GM23338 (cell line): Measurements from ENCODE around the gene CHST11. TPM values are rescaled to one million over a fixed set of nuclear protein-coding genes. Genes with fewer than 3 reads are reported as not detected.

Experiments
- ATAC-seq: fragments of 200-7000 bp; cut with Tn5 transposase; 3 replicates; pipeline ENCODE4 v1.9.1; 2020
- DNase-seq: peaks from one replicate; pipeline ENCODE4 v3.0.0-alpha.2; 2015; ENCODE audit warnings: low spot score
- H2AFZ ChIP-seq: fragments of 200-600 bp; sonication (generic); 2 replicates; pipeline ENCODE4 v1.8.0; 2016; ENCODE audit warnings: antibody characterized with exemption, mild to moderate bottlenecking, moderate library complexity
- H3F3A ChIP-seq: fragments of 200-600 bp; sonication (generic); replicated peaks from 2 replicates; pipeline ENCODE4 v1.8.0; 2017; ENCODE audit warnings: antibody characterized with exemption, mixed run types, low read depth
- H3K27ac ChIP-seq: fragments of 200-600 bp; sonication (generic); 2 replicates; pipeline ENCODE4 v1.6.1; 2016; ENCODE audit warnings: low read depth
- H3K27me3 ChIP-seq: fragments of 200-600 bp; sonication (generic); 2 replicates; pipeline ENCODE4 v1.8.0; 2016; ENCODE audit warnings: mild to moderate bottlenecking, mixed run types, moderate library complexity; ENCODE audit not compliant: insufficient read depth
- H3K36me3 ChIP-seq: fragments of 200-600 bp; sonication (generic); 2 replicates; pipeline ENCODE4 v1.8.0; 2016; ENCODE audit warnings: mild to moderate bottlenecking; ENCODE audit not compliant: insufficient read depth
- H3K4me1 ChIP-seq: fragments of 200-600 bp; sonication (generic); 2 replicates; pipeline ENCODE4 v1.8.0; 2016; ENCODE audit warnings: mild to moderate bottlenecking, moderate library complexity; ENCODE audit not compliant: insufficient read depth
- H3K4me2 ChIP-seq: fragments of 200-600 bp; sonication (generic); 2 replicates; pipeline ENCODE4 v1.7.1; 2017; ENCODE audit warnings: mixed run types
- H3K4me3 ChIP-seq: fragments of 200-600 bp; sonication (generic); 2 replicates; pipeline ENCODE4 v1.6.1; 2016; ENCODE audit warnings: mixed run types
- H3K79me2 ChIP-seq: fragments of 200-600 bp; sonication (generic); replicated peaks from 2 replicates; pipeline ENCODE4 v1.8.0; 2017; ENCODE audit warnings: mild to moderate bottlenecking; ENCODE audit not compliant: insufficient read depth
- H3K9me2 ChIP-seq: fragments of 200-600 bp; sonication (generic); 2 replicates; pipeline ENCODE4 v1.8.0; 2017; ENCODE audit not compliant: insufficient read depth
- H4K20me1 ChIP-seq: fragments of 200-600 bp; sonication (generic); replicated peaks from 2 replicates; pipeline ENCODE4 v1.8.0; 2017; ENCODE audit warnings: mild to moderate bottlenecking; ENCODE audit not compliant: insufficient read depth
- H3K27ac Mint-ChIP-seq: 2 replicates; pipeline ENCODE4 v1.8.0; 2020; ENCODE audit warnings: inconsistent platforms, mild to moderate bottlenecking, moderate library complexity, mixed read lengths
- H3K27me3 Mint-ChIP-seq: 3 replicates; pipeline ENCODE4 v1.8.0; 2022; ENCODE audit warnings: low read depth, mild to moderate bottlenecking, moderate library complexity, mixed read lengths, inconsistent platforms; ENCODE audit not compliant: insufficient read depth, poor library complexity
- H3K36me3 Mint-ChIP-seq: 3 replicates; pipeline ENCODE4 v1.8.0; 2021; ENCODE audit warnings: low read depth, mild to moderate bottlenecking, inconsistent platforms, moderate library complexity, mixed read lengths
- H3K4me1 Mint-ChIP-seq: 3 replicates; pipeline ENCODE4 v1.8.0; 2020; ENCODE audit warnings: mild to moderate bottlenecking, inconsistent platforms, mixed read lengths
- H3K4me3 Mint-ChIP-seq: 3 replicates; pipeline ENCODE4 v1.8.0; 2021; ENCODE audit warnings: moderate library complexity, mild to moderate bottlenecking, inconsistent platforms, mixed read lengths
- H3K9me3 Mint-ChIP-seq: 3 replicates; pipeline ENCODE4 v1.8.0; 2020; ENCODE audit warnings: moderate library complexity, mild to moderate bottlenecking, inconsistent platforms, mixed read lengths
- CREB1 ChIP-seq: fragments of 250-450 bp; sonication (Bioruptor Pico); IDR thresholded peaks from 2 replicates; pipeline ENCODE4 v1.5.0; 2020; ENCODE audit warnings: low read depth, mild to moderate bottlenecking, moderate library complexity
- EZH2 ChIP-seq: fragments of 200-600 bp; sonication (generic); IDR thresholded peaks from one replicate; pipeline ENCODE4 v1.8.0; 2017; ENCODE audit warnings: antibody characterized with exemption, mild to moderate bottlenecking, low read depth; ENCODE audit not compliant: unreplicated experiment
- EZH2phosphoT487 ChIP-seq: fragments of 200-600 bp; sonication (generic); IDR thresholded peaks from one replicate; pipeline ENCODE4 v1.8.1; 2018; ENCODE audit warnings: antibody characterized with exemption; ENCODE audit not compliant: unreplicated experiment
- JUNB ChIP-seq: IDR thresholded peaks from one replicate; pipeline ENCODE4 v1.6.1; 2016; ENCODE audit warnings: antibody characterized with exemption; ENCODE audit not compliant: unreplicated experiment
- NANOG ChIP-seq: IDR thresholded peaks from 2 replicates; pipeline ENCODE4 v1.6.1; 2016; ENCODE audit warnings: antibody characterized with exemption, borderline replicate concordance
- POLR2AphosphoS5 ChIP-seq: IDR thresholded peaks from 2 replicates; pipeline ENCODE4 v1.6.1; 2016; ENCODE audit warnings: antibody characterized with exemption, low read depth
- STAT1 ChIP-seq: IDR thresholded peaks from one replicate; pipeline ENCODE4 v1.6.1; 2016; ENCODE audit warnings: antibody characterized with exemption; ENCODE audit not compliant: unreplicated experiment
- ZNF331 ChIP-seq: fragments of 250-450 bp; sonication (Bioruptor Pico); IDR thresholded peaks from 2 replicates; pipeline ENCODE4 v1.5.0; 2020; ENCODE audit warnings: low read depth, mild to moderate bottlenecking, moderate library complexity
- polyA plus RNA-seq: library from polyadenylated mRNA; unstranded; fragments of >200 nt; fragmentation: Nextera tagmentation; extraction: Ambion mirVana; gene quantifications from 2 replicates; pipeline ENCODE4 v1.2.1, GENCODE V29; 2016
- total RNA-seq: library from RNA; depleted of rRNA; stranded (reverse); fragments of >200 nt; shearing (Covaris generic); gene quantifications from 2 replicates; pipeline ENCODE4 v1.2.3, GENCODE V29; 2014
- TF ChIP-seq, protein P1 (sequence below): IDR thresholded peaks from 2 replicates; pipeline ENCODE4 v1.6.1; 2016; ENCODE audit warnings: antibody characterized with exemption
- TF ChIP-seq, protein P2 (sequence below): IDR thresholded peaks from one replicate; pipeline ENCODE4 v1.6.1; 2018; ENCODE audit warnings: antibody characterized with exemption; ENCODE audit not compliant: unreplicated experiment
- TF ChIP-seq, protein P3 (sequence below): fragments of 250-450 bp; sonication (Bioruptor Pico); IDR thresholded peaks from 2 replicates; pipeline ENCODE4 v1.5.0; 2020; ENCODE audit warnings: mild to moderate bottlenecking, moderate library complexity
- TF ChIP-seq, protein P4 (sequence below), 2 experiments: fragments of 200-600 bp in 1 of 2; sonication (generic) in 1 of 2; conservative IDR thresholded peaks; 2 replicates each; pipeline versions ENCODE4 v1.5.1 to v1.6.1; 2016 to 2017; ENCODE audit warnings: antibody characterized with exemption in 2 of 2, low read depth in 2 of 2, mild to moderate bottlenecking in 2 of 2, moderate library complexity in 1 of 2

CHST11 gene
- total and polyA plus RNA-seq, 2 experiments from 2014 or later, result 7.7 to 25.7 TPM

DNA sequence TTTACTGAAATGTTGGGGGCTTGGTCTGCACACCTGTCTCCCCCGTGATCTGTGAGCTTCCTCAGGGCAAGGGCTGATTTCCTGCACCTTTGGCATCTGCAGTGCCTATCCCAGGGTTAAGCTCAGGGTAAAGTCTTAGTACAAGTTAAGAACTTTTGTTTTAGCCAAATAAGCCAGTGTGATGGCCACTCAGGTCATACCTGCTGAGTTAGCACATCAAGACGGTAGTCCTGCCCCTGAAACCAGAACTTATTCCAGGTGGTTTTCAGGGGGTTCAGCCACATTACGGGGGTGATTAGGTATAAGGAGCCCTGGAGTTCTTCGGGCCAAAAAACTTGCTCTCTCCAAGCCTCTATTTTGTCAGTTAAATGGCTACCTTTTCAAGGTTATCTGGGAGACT, 21.6 kb upstream of the CHST11 start (continued):
- TF ChIP-seq NANOG, result no peak
- TF ChIP-seq, protein P1, sequence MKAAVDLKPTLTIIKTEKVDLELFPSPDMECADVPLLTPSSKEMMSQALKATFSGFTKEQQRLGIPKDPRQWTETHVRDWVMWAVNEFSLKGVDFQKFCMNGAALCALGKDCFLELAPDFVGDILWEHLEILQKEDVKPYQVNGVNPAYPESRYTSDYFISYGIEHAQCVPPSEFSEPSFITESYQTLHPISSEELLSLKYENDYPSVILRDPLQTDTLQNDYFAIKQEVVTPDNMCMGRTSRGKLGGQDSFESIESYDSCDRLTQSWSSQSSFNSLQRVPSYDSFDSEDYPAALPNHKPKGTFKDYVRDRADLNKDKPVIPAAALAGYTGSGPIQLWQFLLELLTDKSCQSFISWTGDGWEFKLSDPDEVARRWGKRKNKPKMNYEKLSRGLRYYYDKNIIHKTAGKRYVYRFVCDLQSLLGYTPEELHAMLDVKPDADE, result no peak

DNA sequence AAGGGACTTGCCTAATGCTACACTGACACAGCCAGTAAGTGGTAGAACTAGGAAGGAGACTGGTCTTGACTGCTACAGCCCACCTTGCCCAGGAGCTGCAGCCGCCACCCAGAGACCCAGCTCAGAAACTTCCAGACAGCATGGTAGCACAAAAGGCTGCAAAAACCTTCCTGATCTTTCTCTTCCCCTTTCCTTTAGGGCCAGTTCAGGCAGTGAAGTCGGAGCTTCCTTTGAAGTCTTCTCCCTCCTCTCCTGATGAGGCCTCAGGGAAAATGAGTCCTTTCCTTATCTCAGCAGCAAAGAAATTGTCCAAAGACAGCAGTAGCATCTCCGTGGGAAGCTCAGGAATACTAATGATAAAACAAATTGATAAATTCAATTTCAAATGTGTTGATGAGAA, 21.0 kb upstream of the CHST11 start:
- Mint-ChIP-seq H3K36me3 (no peaks in the 10 kb centered on the region), H3K9me3 (no peaks in the 10 kb centered on the region), H3K27me3 (peaks cover 2% of the 10 kb centered on the region), H3K4me3 (no peak overlapping the region), H3K4me1 (no peaks in the 10 kb centered on the region), H3K27ac (no peak overlapping the region)
- no peak overlapping the region for H3K4me3 ChIP-seq
- no peaks in the 10 kb centered on the region for H3F3A ChIP-seq
- H3K9me2 ChIP-seq, result no peaks in the 10 kb centered on the region
- H3K27me3 ChIP-seq, result no peaks in the 10 kb centered on the region
- H2AFZ ChIP-seq, result no peak overlapping the region
- no peak for DNase-seq
- H3K4me1 ChIP-seq, result no peaks in the 10 kb centered on the region
- no peak overlapping the region for H3K27ac ChIP-seq
- ATAC-seq, result no peak
- H3K36me3 ChIP-seq, result no peaks in the 10 kb centered on the region
- H3K4me2 ChIP-seq, result no peak overlapping the region
- no peaks in the 10 kb centered on the region for H4K20me1 ChIP-seq
- no peaks in the 10 kb centered on the region for H3K79me2 ChIP-seq
- TF ChIP-seq, protein P2, sequence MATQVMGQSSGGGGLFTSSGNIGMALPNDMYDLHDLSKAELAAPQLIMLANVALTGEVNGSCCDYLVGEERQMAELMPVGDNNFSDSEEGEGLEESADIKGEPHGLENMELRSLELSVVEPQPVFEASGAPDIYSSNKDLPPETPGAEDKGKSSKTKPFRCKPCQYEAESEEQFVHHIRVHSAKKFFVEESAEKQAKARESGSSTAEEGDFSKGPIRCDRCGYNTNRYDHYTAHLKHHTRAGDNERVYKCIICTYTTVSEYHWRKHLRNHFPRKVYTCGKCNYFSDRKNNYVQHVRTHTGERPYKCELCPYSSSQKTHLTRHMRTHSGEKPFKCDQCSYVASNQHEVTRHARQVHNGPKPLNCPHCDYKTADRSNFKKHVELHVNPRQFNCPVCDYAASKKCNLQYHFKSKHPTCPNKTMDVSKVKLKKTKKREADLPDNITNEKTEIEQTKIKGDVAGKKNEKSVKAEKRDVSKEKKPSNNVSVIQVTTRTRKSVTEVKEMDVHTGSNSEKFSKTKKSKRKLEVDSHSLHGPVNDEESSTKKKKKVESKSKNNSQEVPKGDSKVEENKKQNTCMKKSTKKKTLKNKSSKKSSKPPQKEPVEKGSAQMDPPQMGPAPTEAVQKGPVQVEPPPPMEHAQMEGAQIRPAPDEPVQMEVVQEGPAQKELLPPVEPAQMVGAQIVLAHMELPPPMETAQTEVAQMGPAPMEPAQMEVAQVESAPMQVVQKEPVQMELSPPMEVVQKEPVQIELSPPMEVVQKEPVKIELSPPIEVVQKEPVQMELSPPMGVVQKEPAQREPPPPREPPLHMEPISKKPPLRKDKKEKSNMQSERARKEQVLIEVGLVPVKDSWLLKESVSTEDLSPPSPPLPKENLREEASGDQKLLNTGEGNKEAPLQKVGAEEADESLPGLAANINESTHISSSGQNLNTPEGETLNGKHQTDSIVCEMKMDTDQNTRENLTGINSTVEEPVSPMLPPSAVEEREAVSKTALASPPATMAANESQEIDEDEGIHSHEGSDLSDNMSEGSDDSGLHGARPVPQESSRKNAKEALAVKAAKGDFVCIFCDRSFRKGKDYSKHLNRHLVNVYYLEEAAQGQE, result no peak
- no peak for TF ChIP-seq ZNF331
- TF ChIP-seq, protein P3, sequence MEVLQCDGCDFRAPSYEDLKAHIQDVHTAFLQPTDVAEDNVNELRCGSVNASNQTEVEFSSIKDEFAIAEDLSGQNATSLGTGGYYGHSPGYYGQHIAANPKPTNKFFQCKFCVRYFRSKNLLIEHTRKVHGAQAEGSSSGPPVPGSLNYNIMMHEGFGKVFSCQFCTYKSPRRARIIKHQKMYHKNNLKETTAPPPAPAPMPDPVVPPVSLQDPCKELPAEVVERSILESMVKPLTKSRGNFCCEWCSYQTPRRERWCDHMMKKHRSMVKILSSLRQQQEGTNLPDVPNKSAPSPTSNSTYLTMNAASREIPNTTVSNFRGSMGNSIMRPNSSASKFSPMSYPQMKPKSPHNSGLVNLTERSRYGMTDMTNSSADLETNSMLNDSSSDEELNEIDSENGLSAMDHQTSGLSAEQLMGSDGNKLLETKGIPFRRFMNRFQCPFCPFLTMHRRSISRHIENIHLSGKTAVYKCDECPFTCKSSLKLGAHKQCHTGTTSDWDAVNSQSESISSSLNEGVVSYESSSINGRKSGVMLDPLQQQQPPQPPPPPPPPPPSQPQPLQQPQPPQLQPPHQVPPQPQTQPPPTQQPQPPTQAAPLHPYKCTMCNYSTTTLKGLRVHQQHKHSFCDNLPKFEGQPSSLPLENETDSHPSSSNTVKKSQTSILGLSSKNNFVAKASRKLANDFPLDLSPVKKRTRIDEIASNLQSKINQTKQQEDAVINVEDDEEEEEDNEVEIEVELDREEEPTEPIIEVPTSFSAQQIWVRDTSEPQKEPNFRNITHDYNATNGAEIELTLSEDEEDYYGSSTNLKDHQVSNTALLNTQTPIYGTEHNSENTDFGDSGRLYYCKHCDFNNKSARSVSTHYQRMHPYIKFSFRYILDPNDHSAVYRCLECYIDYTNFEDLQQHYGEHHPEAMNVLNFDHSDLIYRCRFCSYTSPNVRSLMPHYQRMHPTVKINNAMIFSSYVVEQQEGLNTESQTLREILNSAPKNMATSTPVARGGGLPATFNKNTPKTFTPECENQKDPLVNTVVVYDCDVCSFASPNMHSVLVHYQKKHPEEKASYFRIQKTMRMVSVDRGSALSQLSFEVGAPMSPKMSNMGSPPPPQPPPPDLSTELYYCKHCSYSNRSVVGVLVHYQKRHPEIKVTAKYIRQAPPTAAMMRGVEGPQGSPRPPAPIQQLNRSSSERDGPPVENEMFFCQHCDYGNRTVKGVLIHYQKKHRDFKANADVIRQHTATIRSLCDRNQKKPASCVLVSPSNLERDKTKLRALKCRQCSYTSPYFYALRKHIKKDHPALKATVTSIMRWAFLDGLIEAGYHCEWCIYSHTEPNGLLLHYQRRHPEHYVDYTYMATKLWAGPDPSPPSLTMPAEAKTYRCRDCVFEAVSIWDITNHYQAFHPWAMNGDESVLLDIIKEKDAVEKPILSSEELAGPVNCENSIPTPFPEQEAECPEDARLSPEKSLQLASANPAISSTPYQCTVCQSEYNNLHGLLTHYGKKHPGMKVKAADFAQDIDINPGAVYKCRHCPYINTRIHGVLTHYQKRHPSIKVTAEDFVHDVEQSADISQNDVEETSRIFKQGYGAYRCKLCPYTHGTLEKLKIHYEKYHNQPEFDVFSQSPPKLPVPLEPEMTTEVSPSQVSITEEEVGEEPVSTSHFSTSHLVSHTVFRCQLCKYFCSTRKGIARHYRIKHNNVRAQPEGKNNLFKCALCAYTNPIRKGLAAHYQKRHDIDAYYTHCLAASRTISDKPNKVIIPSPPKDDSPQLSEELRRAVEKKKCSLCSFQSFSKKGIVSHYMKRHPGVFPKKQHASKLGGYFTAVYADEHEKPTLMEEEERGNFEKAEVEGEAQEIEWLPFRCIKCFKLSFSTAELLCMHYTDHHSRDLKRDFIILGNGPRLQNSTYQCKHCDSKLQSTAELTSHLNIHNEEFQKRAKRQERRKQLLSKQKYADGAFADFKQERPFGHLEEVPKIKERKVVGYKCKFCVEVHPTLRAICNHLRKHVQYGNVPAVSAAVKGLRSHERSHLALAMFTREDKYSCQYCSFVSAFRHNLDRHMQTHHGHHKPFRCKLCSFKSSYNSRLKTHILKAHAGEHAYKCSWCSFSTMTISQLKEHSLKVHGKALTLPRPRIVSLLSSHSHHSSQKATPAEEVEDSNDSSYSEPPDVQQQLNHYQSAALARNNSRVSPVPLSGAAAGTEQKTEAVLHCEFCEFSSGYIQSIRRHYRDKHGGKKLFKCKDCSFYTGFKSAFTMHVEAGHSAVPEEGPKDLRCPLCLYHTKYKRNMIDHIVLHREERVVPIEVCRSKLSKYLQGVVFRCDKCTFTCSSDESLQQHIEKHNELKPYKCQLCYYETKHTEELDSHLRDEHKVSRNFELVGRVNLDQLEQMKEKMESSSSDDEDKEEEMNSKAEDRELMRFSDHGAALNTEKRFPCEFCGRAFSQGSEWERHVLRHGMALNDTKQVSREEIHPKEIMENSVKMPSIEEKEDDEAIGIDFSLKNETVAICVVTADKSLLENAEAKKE (CRISPR knock-in tag), result no peak
- no peak for TF ChIP-seq EZH2phosphoT487
- TF ChIP-seq CREB1 (CRISPR knock-in tag), result no peak
- no peak for TF ChIP-seq EZH2
- TF ChIP-seq STAT1, result no peak
- TF ChIP-seq POLR2AphosphoS5, result no peak
- no peak for TF ChIP-seq NANOG
- TF ChIP-seq, protein P1, result no peak
- no peak for TF ChIP-seq JUNB
- TF ChIP-seq, protein P4, sequence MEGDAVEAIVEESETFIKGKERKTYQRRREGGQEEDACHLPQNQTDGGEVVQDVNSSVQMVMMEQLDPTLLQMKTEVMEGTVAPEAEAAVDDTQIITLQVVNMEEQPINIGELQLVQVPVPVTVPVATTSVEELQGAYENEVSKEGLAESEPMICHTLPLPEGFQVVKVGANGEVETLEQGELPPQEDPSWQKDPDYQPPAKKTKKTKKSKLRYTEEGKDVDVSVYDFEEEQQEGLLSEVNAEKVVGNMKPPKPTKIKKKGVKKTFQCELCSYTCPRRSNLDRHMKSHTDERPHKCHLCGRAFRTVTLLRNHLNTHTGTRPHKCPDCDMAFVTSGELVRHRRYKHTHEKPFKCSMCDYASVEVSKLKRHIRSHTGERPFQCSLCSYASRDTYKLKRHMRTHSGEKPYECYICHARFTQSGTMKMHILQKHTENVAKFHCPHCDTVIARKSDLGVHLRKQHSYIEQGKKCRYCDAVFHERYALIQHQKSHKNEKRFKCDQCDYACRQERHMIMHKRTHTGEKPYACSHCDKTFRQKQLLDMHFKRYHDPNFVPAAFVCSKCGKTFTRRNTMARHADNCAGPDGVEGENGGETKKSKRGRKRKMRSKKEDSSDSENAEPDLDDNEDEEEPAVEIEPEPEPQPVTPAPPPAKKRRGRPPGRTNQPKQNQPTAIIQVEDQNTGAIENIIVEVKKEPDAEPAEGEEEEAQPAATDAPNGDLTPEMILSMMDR (conservative IDR thresholded peaks at IDR 0.05; ENCODE audit: low read depth in 2 of 2), result no peak
